Nephron progenitor cell (in vitro differentiated cells): ENCODE measurements around the gene WSCD2.
A peak's percentile ranks its signal among the peaks of the same experiment; 100 is the strongest.

ENCODE experiments used
- DNase-seq: peaks from one replicate; pipeline ENCODE4 v3.0.0; 2021
- H3K27ac Mint-ChIP-seq: 2 replicates; pipeline ENCODE4 v1.8.0; 2021; ENCODE audit warnings: mild to moderate bottlenecking, moderate library complexity, mixed read lengths
- H3K27me3 Mint-ChIP-seq: 2 replicates; pipeline ENCODE4 v1.8.0; 2021; ENCODE audit warnings: mild to moderate bottlenecking, low read depth, mixed read lengths; ENCODE audit not compliant: poor library complexity
- H3K36me3 Mint-ChIP-seq: 2 replicates; pipeline ENCODE4 v1.8.0; 2021; ENCODE audit warnings: low read depth, mixed read lengths
- H3K4me1 Mint-ChIP-seq: 2 replicates; pipeline ENCODE4 v1.8.0; 2021; ENCODE audit warnings: mixed read lengths
- H3K4me3 Mint-ChIP-seq: 2 replicates; pipeline ENCODE4 v1.8.0; 2021; ENCODE audit warnings: mild to moderate bottlenecking, moderate library complexity, mixed read lengths
- H3K9me3 Mint-ChIP-seq: 2 replicates; pipeline ENCODE4 v1.8.0; 2021; ENCODE audit warnings: mild to moderate bottlenecking, moderate library complexity, mixed read lengths
- TF ChIP-seq, protein P1 (sequence below): fragments of 200-600 bp; sonication (generic); IDR thresholded peaks from 2 replicates; pipeline ENCODE4 v1.5.0; 2021; ENCODE audit warnings: antibody characterized with exemption

WSCD2 gene

GRCh38 chr12:108181095-108181454, 52.0 kb downstream of the WSCD2 start:
- no peak for DNase-seq
- TF ChIP-seq, protein P1, sequence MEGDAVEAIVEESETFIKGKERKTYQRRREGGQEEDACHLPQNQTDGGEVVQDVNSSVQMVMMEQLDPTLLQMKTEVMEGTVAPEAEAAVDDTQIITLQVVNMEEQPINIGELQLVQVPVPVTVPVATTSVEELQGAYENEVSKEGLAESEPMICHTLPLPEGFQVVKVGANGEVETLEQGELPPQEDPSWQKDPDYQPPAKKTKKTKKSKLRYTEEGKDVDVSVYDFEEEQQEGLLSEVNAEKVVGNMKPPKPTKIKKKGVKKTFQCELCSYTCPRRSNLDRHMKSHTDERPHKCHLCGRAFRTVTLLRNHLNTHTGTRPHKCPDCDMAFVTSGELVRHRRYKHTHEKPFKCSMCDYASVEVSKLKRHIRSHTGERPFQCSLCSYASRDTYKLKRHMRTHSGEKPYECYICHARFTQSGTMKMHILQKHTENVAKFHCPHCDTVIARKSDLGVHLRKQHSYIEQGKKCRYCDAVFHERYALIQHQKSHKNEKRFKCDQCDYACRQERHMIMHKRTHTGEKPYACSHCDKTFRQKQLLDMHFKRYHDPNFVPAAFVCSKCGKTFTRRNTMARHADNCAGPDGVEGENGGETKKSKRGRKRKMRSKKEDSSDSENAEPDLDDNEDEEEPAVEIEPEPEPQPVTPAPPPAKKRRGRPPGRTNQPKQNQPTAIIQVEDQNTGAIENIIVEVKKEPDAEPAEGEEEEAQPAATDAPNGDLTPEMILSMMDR, result no peak
- peaks cover 20% of the 10 kb centered on the region for H3K27me3 Mint-ChIP-seq
- no peaks in the 10 kb centered on the region for H3K36me3 Mint-ChIP-seq
- H3K27ac Mint-ChIP-seq, result no peak overlapping the region
- H3K4me1 Mint-ChIP-seq, result peaks cover 34% of the 10 kb centered on the region
- H3K4me3 Mint-ChIP-seq, result no peak overlapping the region
- H3K9me3 Mint-ChIP-seq, result peaks cover 4% of the 10 kb centered on the region

GRCh38 chr12:108182096-108182495, 53.0 kb downstream of the WSCD2 start:
- TF ChIP-seq, protein P1, result no peak
- no peak for DNase-seq
- H3K27me3 Mint-ChIP-seq, result peaks cover 24% of the 10 kb centered on the region
- peaks cover 4% of the 10 kb centered on the region for H3K9me3 Mint-ChIP-seq
- no peak overlapping the region for H3K4me3 Mint-ChIP-seq
- H3K4me1 Mint-ChIP-seq, result peaks cover 34% of the 10 kb centered on the region
- no peaks in the 10 kb centered on the region for H3K36me3 Mint-ChIP-seq
- no peak overlapping the region for H3K27ac Mint-ChIP-seq

- Mint-ChIP-seq H3K4me1 (peaks cover 34% of the 10 kb centered on the region), H3K27ac (no peak overlapping the region), H3K9me3 (no peaks in the 10 kb centered on the region), H3K4me3 (no peak overlapping the region), H3K27me3 (peaks cover 23% of the 10 kb centered on the region), H3K36me3 (no peaks in the 10 kb centered on the region)
- DNase-seq, result no peak
- TF ChIP-seq, protein P1, result no peak
Observed at GRCh38 chr12:108185002-108185401, 55.9 kb downstream of the WSCD2 start.

- Mint-ChIP-seq H3K4me1 (peaks cover 27% of the 10 kb centered on the region), H3K36me3 (no peaks in the 10 kb centered on the region), H3K27ac (no peak overlapping the region), H3K27me3 (peaks cover 18% of the 10 kb centered on the region), H3K4me3 (no peak overlapping the region), H3K9me3 (no peaks in the 10 kb centered on the region)
- TF ChIP-seq, protein P1, result no peak
- DNase-seq, result no peak
Observed at GRCh38 chr12:108187831-108188230, 58.7 kb downstream of the WSCD2 start.

- no peaks in the 10 kb centered on the region for H3K36me3 Mint-ChIP-seq
- peaks cover 16% of the 10 kb centered on the region for H3K27me3 Mint-ChIP-seq
- no peaks in the 10 kb centered on the region for H3K9me3 Mint-ChIP-seq
- DNase-seq, result no peak
- no peak overlapping the region for H3K27ac Mint-ChIP-seq
- TF ChIP-seq, protein P1, result no peak
- peak overlapping the region; percentile 47 for H3K4me3 Mint-ChIP-seq
- peaks cover 19% of the 10 kb centered on the region for H3K4me1 Mint-ChIP-seq
Observed at GRCh38 chr12:108190529-108190928, 61.4 kb downstream of the WSCD2 start.

- peaks cover 16% of the 10 kb centered on the region for H3K27me3 Mint-ChIP-seq
- peaks cover 17% of the 10 kb centered on the region for H3K4me1 Mint-ChIP-seq
- no peaks in the 10 kb centered on the region for H3K9me3 Mint-ChIP-seq
Observed at GRCh38 chr12:108191086-108191485, 62.0 kb downstream of the WSCD2 start.

More at GRCh38 chr12:108191086-108191485, 62.0 kb downstream of the WSCD2 start:
- Mint-ChIP-seq H3K4me3 (no peak overlapping the region), H3K27ac (no peak overlapping the region), H3K36me3 (no peaks in the 10 kb centered on the region)
- TF ChIP-seq, protein P1, result no peak
- no peak for DNase-seq
